SK-N-MC (cell line): Measurements from ENCODE around the gene TRAPPC3.

ENCODE experiments used
- EZH2 ChIP-seq: fragments of 200-600 bp; sonication (generic); IDR thresholded peaks from one replicate; pipeline ENCODE4 v1.6.1; 2017; ENCODE audit warnings: antibody characterized with exemption
- POLR2AphosphoS5 ChIP-seq: IDR thresholded peaks from 2 replicates; pipeline ENCODE4 v1.6.1; 2012; ENCODE audit warnings: mild to moderate bottlenecking, low read depth, low read length, borderline replicate concordance

DNA sequence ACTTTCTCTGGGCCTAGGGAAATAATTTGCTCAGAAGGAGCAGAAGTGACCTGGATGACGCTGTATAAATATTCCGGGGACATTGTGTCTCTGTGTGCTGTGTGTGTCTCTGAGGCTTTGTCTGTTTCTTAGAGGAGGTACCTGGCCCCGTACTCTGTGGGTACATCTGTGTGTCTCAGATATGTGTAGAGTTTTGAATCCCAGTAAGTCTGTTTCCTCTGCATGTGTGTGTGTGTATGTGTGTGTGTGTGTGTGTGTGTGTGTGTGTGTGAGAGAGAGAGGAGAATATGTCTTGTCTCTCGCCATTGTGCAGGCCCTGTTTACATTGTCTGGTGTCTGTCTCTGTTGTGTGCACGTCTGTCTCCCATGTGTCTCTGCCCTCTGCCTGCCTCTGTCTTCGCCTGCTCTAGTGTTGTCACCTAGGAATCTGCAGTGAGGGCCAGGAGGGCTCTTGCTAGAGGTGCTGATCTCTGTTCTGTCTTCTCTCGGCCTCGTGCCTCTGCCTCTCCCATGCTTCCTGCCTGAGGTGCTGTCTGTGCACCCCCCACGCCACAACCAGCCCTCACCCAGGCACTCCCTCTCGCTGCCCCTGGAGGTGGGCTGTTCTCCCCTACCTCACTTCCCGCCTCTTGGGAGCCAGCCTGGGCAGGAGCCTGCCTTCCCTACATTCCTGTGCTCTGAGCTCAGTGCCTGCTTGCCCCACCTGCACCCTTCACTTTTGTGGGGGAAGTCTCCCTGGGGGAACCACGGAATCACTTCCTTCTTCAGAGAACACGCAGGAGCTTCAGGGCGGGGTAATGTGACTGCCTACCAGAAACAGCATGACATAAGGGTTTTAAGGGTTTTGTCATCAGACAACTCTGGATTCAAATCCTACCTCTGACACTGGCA is 12.6 kb upstream of the TRAPPC3 start:
- TF ChIP-seq POLR2AphosphoS5 = no peak
- no peak for TF ChIP-seq EZH2
